ENCODE data around the gene TBRG4.
"Not testable (repeated sequence)": the region's sequence is repeated elsewhere in the genome, so short reads cannot be mapped to it uniquely, and the experiment has no call there.

The TBRG4 gene

DNA sequence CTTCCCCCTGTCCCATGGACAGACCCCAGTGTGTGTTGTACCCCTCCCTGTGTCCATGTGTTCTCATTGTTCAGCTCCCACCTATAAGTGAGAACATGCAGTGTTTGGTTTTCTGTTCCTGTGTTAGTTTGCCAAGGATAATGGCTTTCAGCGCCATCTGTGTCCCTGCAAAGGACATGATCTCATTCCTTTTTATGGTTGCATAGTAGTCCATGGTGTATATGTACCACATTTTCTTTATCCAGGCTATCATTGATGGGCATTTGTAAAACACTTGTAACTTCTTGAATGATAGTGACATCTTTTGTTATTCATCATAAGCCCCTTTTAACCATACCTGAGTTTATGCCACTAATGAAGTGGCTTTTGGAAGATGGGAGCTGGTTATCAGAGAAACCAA, 2.8 kb upstream of the TBRG4 start:
- not testable (repeated sequence) for DNase-seq

DNA sequence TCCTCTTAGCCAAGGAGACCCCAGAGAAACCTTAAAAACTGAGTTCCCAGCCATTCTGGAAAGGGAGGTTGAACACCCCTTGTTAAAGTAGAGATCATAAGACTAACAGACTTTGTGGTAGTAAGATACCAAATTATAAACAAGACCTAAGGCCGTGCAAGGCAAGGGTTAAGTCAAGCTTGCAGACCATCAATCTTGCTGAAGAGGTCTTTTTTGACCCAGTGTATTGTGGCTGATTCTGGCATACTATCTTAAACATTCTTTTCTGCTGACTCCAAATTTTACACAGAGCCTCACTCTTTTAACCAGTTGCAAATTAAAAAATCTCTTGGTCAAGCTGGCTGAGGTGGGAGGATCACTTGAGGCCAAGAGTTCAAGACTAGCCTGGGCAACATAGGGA, 1.2 kb upstream of the TBRG4 start:
- DNase-seq = no peak

DNA sequence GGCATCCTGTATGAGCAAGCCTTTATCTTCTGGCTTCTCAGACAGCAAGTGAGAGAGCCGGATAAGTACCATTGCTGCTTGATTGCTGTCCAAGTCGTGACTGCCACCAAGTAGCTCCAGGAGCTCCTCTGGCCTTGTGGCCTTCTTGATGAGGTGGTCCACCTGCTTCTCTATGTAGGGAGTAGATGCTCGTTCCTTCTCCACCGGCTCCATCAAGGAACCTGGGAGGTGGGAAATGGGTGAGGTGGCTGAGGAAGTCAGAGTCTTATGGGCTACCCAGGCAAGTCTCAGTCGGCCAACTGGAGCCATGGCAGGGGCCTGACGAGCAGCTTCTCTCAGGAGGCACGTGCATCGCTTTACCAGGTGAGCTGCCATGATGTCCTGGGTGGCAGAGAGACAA, 2.6 kb downstream of the TBRG4 start:
- DNase-seq = no peak

DNA sequence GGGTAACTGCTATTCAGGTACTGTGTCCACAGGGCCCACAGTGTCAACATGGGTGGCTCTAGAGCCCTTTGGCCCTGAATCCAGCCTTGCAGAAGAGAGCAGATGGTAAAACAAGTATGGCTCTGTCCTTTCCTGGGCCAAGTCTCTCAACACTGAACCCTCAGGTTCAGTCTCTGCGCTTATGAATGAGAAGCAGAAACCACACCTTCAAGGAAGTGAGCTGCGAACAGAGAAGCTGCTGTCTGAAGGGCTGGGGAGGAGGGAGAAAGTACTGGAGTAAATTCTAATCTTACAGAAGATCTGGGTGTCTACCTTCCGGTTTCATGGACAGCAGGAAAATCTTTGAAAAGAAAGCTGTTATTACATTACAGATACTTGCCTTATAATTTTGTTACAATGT, 4.1 kb downstream of the TBRG4 start:
- no peak for DNase-seq

DNA sequence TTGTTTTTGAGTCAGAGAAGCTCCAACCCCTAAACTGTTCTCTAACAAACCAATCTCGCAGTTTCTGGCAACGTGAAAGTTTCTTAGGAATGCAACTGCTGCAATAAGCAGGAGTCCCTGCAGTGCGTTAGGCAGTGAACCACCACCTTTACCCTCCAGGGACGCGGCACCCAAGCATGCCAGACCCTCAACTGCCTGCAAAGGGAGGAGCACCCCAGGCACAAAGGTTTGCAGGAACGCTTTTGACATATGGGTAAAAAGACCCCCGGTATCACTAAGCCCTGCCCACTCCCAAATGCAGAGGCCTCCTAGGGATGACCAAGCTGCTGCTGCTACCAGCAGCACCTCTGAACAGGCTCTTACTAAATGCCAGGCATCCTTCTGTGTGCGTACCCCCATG, 4.7 kb downstream of the TBRG4 start:
- DNase-seq = no peak

DNA sequence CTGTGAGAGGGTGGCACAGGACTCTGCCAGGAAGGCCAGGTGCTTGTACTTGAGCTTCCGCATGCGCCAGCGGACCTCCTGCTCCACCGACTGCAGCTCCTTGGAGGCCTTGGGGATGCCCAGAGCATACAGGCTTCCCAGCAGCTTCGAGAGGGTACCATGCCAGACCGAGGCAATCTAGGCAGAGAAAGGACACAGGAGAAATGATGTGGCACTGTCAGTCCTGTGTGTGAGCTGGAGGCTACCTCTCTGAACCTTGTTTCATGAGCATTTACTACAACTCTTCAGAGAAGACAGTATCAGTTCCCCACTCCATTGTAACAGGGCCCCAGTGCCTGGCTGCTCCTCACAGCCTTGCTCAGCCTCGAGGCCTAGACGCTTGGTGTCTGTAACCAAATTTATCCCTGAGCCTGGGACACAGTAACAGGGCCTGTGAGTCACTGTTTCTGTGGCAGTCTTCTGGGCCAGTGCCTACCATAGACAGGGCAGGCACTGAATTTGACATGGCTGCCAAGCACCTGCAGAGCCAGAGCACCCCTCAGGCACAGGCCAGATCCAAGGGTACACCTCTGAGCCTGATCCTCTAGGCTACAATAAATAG, 5.8 kb downstream of the TBRG4 start:
- no peak for DNase-seq

DNA sequence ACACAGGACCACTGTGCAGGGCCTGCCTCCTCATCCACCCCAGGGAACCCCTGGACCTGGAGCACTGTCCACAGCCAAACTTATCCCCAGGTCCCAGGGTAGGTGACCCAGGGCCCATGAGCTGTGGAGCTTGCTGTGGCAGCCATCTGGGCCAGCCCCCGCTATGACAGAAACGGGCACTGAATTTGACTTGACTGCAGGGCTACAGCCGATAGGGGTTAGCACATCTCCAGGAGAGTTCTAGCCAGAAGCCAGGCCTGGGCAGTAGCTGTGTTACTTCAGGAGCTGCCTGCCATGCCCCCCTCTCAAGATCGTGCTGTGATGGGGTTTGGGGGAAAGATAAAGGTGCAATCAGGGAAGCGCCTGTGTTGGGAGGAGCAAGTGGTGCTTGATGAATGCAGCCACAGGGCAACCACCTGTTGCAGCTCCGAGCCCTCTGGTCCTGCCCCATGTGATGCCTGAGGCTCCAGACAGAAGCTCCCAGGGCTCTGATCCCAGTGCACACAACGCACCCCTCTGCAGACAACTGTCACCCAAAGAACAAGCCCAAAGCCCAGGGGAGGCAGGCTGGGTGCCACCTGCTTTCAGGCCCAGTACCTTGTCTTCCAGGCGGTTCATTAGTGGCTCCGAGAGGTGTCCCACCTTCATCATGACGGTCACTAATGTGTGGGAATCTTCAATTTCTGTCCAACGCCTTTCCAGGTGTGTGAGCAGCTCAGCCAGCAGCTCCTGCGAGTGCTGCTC, 6.5 kb downstream of the TBRG4 start:
- no peak for DNase-seq

DNA sequence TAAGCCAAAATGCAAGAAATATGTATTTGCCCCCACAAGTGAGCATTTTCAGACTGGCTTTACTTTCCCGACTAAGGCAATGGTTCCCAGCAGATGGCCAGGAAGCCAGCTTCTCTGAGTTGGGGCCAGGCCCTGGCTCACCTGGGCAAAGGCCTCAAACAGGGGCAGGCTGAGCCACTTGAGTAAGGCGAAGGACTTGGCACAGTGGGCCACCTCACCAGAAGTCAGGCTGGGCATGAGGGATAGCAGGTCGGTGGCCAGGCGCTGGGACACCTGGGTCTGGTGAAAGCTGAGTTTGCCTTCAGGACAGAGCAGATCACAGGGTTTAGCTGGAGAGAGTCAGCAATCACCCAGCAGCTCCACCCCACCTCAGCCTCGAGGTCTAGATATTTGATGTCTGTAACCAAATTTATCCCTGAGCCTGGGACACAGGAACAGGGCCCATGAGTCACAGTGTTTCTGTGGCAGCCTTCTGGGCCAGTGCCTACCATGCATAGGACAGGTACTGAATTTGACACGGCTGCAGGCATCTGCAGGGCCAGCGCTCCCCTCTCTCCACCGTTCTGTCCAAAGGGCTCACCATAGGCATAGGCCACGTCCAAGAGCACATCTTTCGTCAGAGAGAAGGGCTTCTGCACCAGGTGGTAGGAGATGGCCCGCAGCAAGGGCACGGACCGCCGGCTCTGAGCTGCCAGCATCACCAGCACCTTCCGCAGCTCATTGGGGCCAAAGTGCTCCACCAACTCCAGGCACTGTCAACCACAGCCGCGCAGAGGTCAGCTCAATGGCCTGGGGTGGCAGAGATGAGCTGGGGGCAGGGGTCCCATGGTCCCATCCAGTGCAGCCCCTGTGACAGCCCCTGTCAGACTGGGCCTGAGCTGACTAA, 7.3 kb downstream of the TBRG4 start:
- DNase-seq = no peak

DNA sequence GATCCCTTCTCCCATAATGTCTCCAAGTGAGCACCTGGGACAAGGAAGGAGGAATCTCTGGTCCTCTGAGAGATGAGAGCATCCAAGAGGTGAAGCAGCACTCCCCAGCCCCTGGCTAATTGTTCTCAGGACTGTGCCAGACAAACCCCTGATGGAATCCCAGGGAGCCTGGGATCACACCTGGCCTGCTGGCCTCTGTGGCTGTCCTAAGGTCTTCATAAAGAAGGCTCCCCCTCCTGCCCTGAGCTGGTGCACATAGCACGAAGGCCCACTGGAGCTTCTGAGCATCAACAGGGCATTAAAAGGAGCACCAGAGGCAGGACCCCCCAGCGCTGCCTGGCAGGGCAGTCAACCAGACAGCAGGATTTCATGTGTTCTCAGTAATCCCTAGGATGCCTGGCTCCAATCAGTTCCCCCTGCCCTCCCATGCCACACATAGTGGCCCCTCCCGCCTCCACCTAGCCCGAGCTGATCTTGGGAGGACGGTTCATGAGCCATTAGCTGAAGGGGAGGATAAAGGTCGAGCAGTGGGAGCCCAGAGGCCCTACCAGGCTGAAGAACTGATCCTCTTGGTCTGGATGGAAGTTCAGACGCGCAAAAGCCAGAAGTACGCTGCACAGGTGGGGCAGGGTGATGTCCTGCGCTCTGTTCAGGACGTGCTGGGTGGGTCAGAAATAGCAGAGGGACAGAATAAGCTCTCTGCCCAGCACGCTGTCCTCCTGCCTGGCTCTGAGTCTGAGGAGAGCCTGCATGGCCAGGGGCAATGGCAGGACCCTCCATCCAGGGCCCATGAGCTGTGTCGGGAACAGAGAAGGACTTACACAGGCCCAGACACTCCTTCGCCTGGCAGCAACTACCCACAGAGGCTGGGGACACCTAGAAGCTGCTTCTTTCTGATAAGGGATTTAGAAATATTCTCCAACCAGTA, 8.4 kb downstream of the TBRG4 start:
- no peak for DNase-seq

DNA sequence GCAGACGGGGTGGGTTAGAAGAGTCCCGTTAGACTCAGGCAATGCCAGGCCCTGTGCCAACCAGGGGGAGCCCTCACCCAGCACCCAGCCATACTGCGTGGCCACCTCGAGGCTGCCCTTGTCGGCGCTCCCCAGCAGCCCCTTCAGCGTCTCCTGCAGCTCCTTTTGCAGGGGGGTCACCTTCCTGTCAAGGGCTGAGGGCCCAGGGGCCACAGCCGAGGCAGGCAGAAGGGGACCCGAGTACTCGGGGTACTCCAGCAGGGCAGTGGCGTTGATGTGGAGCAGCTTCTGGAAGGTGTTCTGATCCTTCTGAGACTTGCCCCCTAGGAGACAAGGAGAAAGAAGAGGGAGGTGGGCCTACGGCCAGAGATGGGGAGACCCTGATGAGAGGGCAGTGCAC, 9.7 kb downstream of the TBRG4 start:
- no peak for DNase-seq

DNA sequence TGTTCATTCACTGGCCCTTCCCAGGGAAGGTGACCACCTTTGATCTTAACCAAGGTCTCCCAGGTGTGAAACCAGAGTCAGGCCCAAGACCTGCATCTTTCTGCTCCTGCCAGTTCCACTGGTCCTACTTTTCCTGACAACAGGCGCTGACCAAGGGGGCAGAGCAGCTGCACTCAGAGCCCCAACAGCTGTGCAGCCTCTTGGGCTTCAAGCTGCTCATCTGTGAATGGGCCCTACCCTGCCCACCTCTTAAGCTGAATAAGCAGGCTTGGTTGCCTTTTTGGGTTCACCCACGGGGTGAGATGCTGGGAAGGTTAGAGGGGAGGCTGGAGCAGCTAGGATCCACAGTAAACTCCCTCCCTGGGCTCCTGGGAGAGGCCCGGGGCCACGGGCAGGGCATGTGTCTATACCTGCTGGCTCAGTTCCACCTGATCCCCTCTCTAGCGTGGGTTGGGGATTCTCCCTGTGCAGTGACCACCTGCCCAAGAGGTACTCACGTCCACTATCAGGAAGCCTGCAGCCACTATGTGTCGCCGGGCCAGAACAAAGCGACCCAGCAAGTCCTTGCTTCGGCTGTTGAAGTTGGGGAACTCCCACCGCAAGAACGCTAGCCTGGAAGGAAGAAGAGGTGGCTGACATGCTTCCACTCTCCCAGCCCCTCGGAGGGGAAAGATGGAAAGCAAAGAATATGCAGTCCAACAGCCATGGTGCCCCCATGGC, 10.6 kb downstream of the TBRG4 start:
- no peak for DNase-seq

DNA sequence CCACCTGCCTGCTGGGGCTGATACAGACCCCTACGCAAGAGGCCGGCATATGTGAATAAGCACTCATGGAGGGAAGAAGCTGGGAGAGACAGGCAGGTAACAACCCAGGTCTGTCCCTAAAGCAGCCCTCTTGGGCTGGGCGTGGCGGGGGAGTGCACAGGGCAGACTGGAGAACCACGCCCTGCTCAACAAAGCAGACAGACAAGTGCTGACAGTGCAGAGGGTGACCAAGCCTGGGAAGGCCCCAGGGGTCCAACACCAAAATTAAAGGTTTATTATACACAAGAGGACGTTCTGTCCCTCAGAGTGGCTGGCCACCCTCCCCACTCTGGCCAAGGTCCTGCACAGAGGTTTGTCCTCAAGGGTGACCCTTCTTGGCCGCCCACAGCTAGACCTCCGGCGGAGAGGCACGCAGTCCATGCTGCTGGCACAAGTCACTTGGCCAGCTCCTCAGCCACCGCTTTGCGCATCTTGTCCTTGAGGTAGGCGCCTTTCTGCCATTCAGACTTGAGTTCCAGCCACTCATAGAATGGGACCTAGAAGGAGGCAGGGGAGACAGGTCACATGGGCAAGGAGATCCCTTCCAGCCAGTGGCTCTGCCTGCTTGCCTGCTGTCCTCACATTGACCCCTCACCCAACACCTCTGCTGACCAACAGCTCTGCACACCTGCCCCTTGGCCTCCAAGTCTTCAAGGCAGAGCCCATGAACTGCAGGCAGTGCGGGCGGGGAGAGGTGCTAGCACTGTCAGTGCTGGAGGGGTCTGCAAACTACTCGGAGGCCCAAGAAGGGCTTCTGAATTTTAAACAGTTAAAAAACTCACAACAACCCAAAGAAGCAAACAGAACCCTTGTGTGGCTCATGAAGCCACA, 11.4 kb downstream of the TBRG4 start:
- no peak for DNase-seq

DNA sequence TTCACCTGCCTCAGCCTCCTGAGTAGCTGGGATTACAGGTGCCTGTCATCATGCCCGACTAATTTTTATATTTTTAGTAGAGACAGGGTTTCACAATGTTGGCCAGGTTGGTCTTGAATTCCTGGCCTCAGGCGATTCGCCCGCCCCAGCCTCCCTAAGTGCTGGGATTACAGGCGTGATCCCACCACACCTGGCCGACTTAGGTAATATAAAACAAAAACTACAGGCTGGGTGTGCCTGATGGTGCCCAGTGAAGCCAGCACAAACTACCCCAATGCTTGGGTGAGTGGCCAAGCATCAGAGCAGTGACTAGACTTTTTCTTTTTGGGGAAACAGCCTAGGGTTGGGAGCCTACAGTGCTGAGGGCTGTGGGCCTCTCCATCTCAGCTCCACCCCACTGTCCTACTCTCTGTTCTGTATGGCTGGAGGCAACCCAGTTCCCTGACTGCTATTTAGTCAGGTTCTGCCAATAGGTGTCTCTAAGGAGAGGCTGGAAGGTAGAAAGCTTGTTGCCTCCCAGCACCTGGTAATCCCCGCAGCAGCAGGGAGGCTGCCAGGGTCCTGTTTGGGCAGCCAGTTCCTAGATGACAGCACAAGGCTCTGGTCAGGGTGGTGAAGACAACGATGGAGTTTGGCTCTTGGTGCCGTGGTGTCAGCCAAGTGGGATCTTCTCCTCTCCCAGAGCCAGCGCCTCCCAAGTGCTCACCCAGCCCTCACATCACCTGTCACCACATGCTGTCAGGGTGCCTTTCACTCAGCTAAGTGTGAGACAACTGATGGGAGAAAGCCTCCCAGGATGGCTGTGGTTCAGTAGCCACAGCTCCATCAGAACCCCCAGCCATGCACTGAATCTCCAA, 12.3 kb downstream of the TBRG4 start:
- DNase-seq = no peak

DNA sequence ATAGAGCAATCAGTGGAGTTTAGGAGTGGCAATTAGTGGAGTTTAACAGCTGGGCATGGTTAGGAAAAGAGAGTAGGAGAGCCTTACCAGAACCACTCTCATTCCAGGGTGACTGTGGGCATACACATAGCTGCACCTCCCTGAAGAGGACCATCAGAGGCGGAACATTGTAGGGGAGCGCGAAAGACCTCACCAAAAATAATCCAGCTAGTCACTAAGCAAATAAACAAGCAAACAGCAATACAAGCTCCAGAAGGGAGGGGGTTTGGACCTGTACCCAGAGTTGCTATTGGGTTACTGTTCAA, 18.6 kb downstream of the TBRG4 start:
- no peak for DNase-seq

DNA sequence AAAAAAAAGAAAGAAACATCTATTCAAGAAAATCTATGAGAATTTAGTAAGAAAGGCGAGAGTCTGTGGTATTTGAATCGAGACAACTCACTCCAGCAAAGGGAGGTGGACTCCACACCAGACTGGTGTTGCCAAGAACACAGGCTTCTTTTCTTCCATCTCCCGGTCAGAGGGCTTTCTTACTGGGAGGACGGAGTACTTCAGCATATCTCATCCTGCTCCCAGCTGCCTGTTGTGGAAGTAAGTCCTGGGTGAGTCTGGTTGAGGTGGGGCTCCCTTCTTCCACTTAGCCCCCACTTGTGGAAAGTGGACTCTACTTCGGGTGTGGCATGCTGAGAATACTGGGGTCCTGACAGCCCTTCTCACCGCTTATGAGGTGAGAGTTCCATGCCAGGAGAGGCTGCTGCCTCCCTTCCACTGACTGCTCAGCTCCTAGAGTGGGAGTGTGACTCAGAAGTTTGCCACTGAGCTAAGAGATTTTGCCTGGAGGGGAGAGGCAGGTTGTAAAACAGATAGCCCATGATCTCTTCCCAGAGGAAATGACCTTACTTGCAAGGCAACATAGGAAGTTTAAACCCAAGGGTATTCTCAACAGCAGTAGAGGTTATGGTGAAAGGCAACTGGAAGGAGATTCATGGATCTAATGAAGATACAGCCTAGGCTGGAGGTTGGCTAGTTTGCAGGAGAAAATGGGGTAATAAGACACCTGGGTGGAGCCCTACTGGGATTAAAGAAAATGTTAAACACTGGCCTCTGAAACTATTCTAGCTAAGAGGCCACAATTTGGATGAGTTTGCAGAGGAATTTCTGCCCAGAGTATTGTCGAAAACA, 19.2 kb downstream of the TBRG4 start:
- DNase-seq = no peak

DNA sequence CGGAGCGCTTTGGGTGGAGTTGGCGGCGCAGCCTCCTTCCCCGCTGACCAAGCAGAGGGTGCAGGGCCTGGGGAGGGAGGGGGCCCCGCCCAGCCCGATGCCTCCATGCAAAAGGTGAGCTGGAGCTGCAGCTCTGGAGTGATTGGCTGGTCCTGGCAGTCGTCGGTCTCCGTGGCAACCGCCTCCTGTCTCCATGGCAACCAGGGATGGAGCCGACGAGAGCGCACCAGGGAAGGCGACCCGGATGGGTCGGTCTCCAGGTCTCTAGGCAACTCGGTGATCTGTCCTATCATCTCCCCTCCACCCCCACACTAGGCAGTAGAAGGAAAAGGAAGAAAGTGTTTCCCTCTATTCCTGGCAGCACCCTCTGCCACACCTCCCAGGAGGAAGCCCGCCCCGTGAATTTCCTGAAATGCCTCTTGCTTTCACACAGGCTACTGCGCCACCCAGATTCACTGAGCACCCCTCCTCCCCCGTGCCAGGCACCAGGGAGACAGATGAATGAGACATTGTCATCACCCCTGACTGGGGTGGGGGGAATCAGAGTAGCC, 22.1 kb downstream of the TBRG4 start:
- DNase-seq = peak; percentile 62 to 75

DNA sequence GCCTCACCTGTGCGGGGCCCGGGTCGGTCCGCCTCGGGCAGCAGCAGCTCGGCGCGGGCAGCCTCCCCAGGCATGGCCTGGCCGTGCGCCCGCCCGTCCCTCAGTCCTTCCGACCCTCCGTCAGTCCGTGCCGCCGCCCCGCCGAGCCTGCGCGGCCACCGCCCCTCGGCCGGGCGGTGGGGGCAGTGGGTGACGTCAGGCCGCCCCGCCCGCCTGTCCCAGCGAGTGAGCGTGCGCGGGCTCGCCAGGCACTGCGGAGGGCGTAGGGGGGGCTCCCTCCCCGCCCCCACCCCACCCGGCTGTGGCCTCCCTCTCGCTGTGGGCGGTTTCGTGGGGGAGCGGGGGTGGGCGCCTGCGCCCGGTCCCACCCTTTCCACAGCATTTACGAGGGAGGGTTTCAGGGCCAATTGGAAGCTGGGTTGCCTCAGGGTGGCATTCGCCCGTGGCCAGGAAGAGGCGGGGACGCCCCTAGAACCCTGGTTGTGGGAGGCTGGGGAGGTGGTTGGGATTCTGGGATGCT, 22.6 kb downstream of the TBRG4 start, which contains the start of gene NACAD:
NACAD (minus strand) TSS at position 149 of the 520 bp plus-strand sequence; CDS start at position 74, 75 bp downstream.
- DNase-seq = no peak

DNA sequence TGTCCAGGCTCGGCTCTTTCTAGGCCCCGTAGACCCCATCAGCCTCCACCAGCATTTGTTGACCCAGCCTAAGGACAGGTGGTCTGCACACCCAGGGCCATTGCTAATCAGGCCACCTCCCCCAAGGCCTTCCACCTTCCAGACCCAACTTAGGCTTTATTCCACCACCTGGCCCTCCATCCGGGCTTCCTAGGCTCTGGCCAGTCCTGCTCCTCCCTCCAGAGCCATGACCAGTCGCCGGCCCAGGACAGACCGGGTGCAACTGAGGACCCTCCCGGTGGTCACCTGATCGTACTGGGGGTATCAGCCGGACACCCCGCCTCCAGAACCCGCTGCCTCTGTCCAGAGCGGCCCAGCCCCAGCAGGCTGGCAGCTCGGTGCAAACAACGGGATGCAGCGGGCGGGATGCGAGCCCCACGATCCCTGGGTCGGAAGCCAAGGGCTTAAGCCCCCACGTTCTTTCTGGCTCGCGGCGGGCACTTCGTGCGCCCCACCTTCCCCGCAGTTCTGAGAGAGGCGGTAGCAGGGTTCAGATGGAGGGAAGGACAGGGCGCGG, 23.3 kb downstream of the TBRG4 start:
- no peak for DNase-seq

Measured in stimulated activated CD4-positive, alpha-beta T cell treated with anti-CD3 and anti-CD28 coated beads, Interleukin-2, amount 100 ng/mL, for 24 hours (primary cell).